Esophagus muscularis mucosa (tissue), 4 donors: Measurements from ENCODE around the gene MRPL50.

Experiments used
- EP300 ChIP-seq: sonication (generic); formaldehyde crosslinking; IDR thresholded peaks from one replicate; pipeline ENCODE4 v1.6.1; 2017; ENCODE audit warnings: antibody characterized with exemption
- POLR2A ChIP-seq: fragments of 450-650 bp; IDR thresholded peaks from one replicate; pipeline ENCODE4 v1.6.1; 2017; ENCODE audit warnings: antibody characterized with exemption, moderate library complexity, mild to moderate bottlenecking, low read depth
- TF ChIP-seq, protein P1 (sequence below), 3 experiments: fragments of 200-600 bp in 2 of 3; fragments of 450-650 bp in 1 of 3; sonication (generic) in 2 of 3; IDR thresholded peaks; one replicate each; pipeline ENCODE4 v1.5.1; 2017 to 2019; ENCODE audit warnings: antibody characterized with exemption in 3 of 3, mild to moderate bottlenecking in 2 of 3, moderate library complexity in 1 of 3

DNA sequence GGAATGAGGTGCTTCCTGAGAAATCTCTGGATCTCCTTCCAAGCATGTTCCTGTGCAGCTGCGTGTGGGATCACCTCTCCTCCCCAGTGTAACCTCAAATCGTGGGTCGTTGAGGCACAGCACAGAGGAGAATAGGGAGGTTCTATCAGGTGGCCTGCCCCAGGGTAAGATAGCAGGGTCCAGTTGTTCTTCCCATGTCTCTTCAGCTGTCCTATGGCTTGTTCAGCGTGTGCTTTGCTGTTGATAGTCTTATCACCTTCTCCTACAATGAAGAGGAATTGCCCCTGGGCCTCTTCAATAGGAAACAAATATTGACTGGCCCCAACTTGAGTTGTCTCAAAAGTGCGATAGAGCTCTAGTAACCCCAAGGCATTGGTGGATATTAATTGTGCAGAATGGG, 36.0 kb downstream of the MRPL50 start:
- TF ChIP-seq POLR2A (no peak), EP300 (no peak)
- TF ChIP-seq, protein P1, sequence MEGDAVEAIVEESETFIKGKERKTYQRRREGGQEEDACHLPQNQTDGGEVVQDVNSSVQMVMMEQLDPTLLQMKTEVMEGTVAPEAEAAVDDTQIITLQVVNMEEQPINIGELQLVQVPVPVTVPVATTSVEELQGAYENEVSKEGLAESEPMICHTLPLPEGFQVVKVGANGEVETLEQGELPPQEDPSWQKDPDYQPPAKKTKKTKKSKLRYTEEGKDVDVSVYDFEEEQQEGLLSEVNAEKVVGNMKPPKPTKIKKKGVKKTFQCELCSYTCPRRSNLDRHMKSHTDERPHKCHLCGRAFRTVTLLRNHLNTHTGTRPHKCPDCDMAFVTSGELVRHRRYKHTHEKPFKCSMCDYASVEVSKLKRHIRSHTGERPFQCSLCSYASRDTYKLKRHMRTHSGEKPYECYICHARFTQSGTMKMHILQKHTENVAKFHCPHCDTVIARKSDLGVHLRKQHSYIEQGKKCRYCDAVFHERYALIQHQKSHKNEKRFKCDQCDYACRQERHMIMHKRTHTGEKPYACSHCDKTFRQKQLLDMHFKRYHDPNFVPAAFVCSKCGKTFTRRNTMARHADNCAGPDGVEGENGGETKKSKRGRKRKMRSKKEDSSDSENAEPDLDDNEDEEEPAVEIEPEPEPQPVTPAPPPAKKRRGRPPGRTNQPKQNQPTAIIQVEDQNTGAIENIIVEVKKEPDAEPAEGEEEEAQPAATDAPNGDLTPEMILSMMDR (IDR thresholded peaks at IDR 0.05): no peak
